Naive thymus-derived CD8-positive, alpha-beta T cell (primary cell): Measurements from ENCODE around the gene PRKAR1B. TPM values are rescaled to one million over a fixed set of nuclear protein-coding genes. Genes with fewer than 3 reads are reported as not detected.
A peak's percentile ranks its signal among the peaks of the same experiment; 100 is the strongest.

ENCODE experiments used
- ATAC-seq, 2 donors: fragments of 150-1000 bp; cut with Tn5 transposase in 1 of 2; sonication (Bioruptor Pico), chemical (Tn5 transposase) in 1 of 2; 1 replicate in 1 of 2; 2 replicates in 1 of 2; pipeline ENCODE4 v1.10.0; 2021; ENCODE audit warnings: mild to moderate bottlenecking in 2 of 2, moderate library complexity in 2 of 2
- POLR2A ChIA-PET: fragments of 350-600 bp; sonication (Branson Sonifier 250); formaldehyde crosslinking; loops from one replicate; lab custom pipeline; 2021; ENCODE audit warnings: antibody characterized with exemption; lab: Charles Lee
- DNase-seq, 10 donors: peaks; one replicate each; pipeline versions ENCODE4 v3.0.0 to v3.0.0-alpha.2; 2020 to 2022
- H3K27ac Mint-ChIP-seq, 10 donors: one replicate each; pipeline ENCODE4 v1.8.0; 2020 to 2022; ENCODE audit warnings: mild to moderate bottlenecking in 10 of 10, mixed read lengths in 10 of 10, moderate library complexity in 4 of 10, inconsistent platforms in 1 of 10
- H3K27me3 Mint-ChIP-seq, 5 donors: one replicate each; pipeline ENCODE4 v1.8.0; 2021 to 2022; ENCODE audit warnings: mixed read lengths in 5 of 5
- H3K36me3 Mint-ChIP-seq, 3 donors: one replicate each; pipeline ENCODE4 v1.8.0; 2020 to 2022; ENCODE audit warnings: mixed read lengths in 3 of 3, mild to moderate bottlenecking in 2 of 3, inconsistent platforms in 1 of 3
- H3K4me1 Mint-ChIP-seq, 4 donors: one replicate each; pipeline ENCODE4 v1.8.0; 2021 to 2022; ENCODE audit warnings: mixed read lengths in 4 of 4
- H3K4me3 Mint-ChIP-seq, 10 donors: one replicate each; pipeline ENCODE4 v1.8.0; 2020 to 2022; ENCODE audit warnings: mild to moderate bottlenecking in 10 of 10, mixed read lengths in 10 of 10, moderate library complexity in 6 of 10, inconsistent platforms in 1 of 10
- H3K9me3 Mint-ChIP-seq, 9 donors: one replicate each; pipeline ENCODE4 v1.8.0; 2020 to 2022; ENCODE audit warnings: mixed read lengths in 9 of 9, mild to moderate bottlenecking in 3 of 9, inconsistent platforms in 1 of 9, moderate library complexity in 1 of 9
- polyA plus RNA-seq, 3 donors: library from polyadenylated mRNA; unstranded; fragments of 300-500 nt; fragmentation: Illumina TruSeq; gene quantifications; one replicate each; pipeline ENCODE4 v1.2.3, GENCODE V29; 2021
- total RNA-seq, 8 experiments: library from RNA in 2 of 8; stranded (reverse) in 2 of 8; gene quantifications; one replicate each; pipeline ENCODE4 v1.2.3 and lab custom pipeline; 2021 to 2026

PRKAR1B gene
- total and polyA plus RNA-seq, 5 experiments from 2014 or later, result 14.6 to 47.3 (median 35.4) TPM

- Mint-ChIP-seq H3K4me1 (peaks cover 0 to 4% (median under 1%) of the 10 kb centered on the region in 4 donors), H3K36me3 (peaks cover 0 to 11% (median 6%) of the 10 kb centered on the region in 3 donors), H3K4me3 (no peak overlapping the region), H3K9me3 (no peaks in the 10 kb centered on the region), H3K27me3 (no peaks in the 10 kb centered on the region), H3K27ac (peak overlapping the region in 1 of 10 donors; percentile 53)
- POLR2A ChIA-PET, result no interaction called here
- no peak for DNase-seq
- no peak for ATAC-seq
These were observed 156.3 kb downstream of the PRKAR1B start for GRCh38 chr7:570801-571070.

GRCh38 chr7:569996-570800 is 156.9 kb downstream of the PRKAR1B start:
- Mint-ChIP-seq H3K4me1 (peaks cover 0 to 4% (median under 1%) of the 10 kb centered on the region in 4 donors), H3K4me3 (no peak overlapping the region), H3K27ac (peak overlapping the region in 1 of 10 donors; percentile 53), H3K9me3 (no peaks in the 10 kb centered on the region), H3K27me3 (no peaks in the 10 kb centered on the region), H3K36me3 (peaks cover 0 to 8% (median 5%) of the 10 kb centered on the region in 3 donors)
- POLR2A ChIA-PET, result no interaction called here
- DNase-seq (no peak), ATAC-seq (no peak)

GRCh38 chr7:569071-569855 is 157.8 kb downstream of the PRKAR1B start:
- H3K36me3 Mint-ChIP-seq, result peaks cover 0 to 10% (median 0%) of the 10 kb centered on the region in 3 donors
- ATAC-seq, result no peak
- no peaks in the 10 kb centered on the region for H3K9me3 Mint-ChIP-seq
- POLR2A ChIA-PET, result no interaction called here
- H3K27ac Mint-ChIP-seq, result peak overlapping the region in 1 of 10 donors; percentile 5
- no peak overlapping the region for H3K4me3 Mint-ChIP-seq
- H3K4me1 Mint-ChIP-seq, result peaks cover 0 to 4% (median under 1%) of the 10 kb centered on the region in 4 donors
- no peaks in the 10 kb centered on the region for H3K27me3 Mint-ChIP-seq
- no peak for DNase-seq

GRCh38 chr7:568031-568951 is 158.8 kb downstream of the PRKAR1B start:
- DNase-seq (no peak), ATAC-seq (no peak)
- POLR2A ChIA-PET, result interaction anchor here (0.6 kb wide), 1 partner anchor 13 kb away, joined by 5 read pairs; no protein-coding TSS in a partner anchor
- H3K4me1 Mint-ChIP-seq, result peaks cover 0 to 5% (median 1%) of the 10 kb centered on the region in 4 donors
- H3K27ac Mint-ChIP-seq, result peak overlapping the region in 1 of 10 donors; percentile 40
- no peak overlapping the region for H3K4me3 Mint-ChIP-seq
- peaks cover 0 to 10% (median 0%) of the 10 kb centered on the region in 3 donors for H3K36me3 Mint-ChIP-seq
- no peaks in the 10 kb centered on the region for H3K9me3 Mint-ChIP-seq
- no peaks in the 10 kb centered on the region for H3K27me3 Mint-ChIP-seq

GRCh38 chr7:567305-567883 is 159.7 kb downstream of the PRKAR1B start:
- no peak for ATAC-seq
- H3K9me3 Mint-ChIP-seq, result no peaks in the 10 kb centered on the region
- no peak overlapping the region for H3K27ac Mint-ChIP-seq
- H3K4me1 Mint-ChIP-seq, result peaks cover 0 to 8% (median 6%) of the 10 kb centered on the region in 4 donors
- DNase-seq, result no peak
- no peaks in the 10 kb centered on the region for H3K27me3 Mint-ChIP-seq
- no peak overlapping the region for H3K4me3 Mint-ChIP-seq
- POLR2A ChIA-PET, result interaction anchor here (0.6 kb wide), 1 partner anchor 13 kb away, joined by 5 read pairs; no protein-coding TSS in a partner anchor
- peaks cover 0 to 10% (median 0%) of the 10 kb centered on the region in 3 donors for H3K36me3 Mint-ChIP-seq

- DNase-seq (no peak), ATAC-seq (no peak)
- H3K36me3 Mint-ChIP-seq, result peaks cover 0 to 12% (median 0%) of the 10 kb centered on the region in 3 donors
- H3K4me3 Mint-ChIP-seq, result no peak overlapping the region
- peaks cover 0 to 10% (median 8%) of the 10 kb centered on the region in 4 donors for H3K4me1 Mint-ChIP-seq
- no peaks in the 10 kb centered on the region for H3K27me3 Mint-ChIP-seq
- no peaks in the 10 kb centered on the region for H3K9me3 Mint-ChIP-seq
- no peak overlapping the region for H3K27ac Mint-ChIP-seq
- POLR2A ChIA-PET, result no interaction called here
These were observed 161.0 kb downstream of the PRKAR1B start for GRCh38 chr7:566100-566499.

- H3K27ac Mint-ChIP-seq, result peak overlapping the region in 2 of 10 donors; percentile 57 to 62
- H3K4me1 Mint-ChIP-seq, result peaks cover 0 to 13% (median 10%) of the 10 kb centered on the region in 4 donors
- POLR2A ChIA-PET, result interaction anchor here (0.6 kb wide), 1 partner anchor 62 kb away, joined by 3 read pairs; no protein-coding TSS in a partner anchor
- DNase-seq (no peak), ATAC-seq (no peak)
- H3K4me3 Mint-ChIP-seq, result no peak overlapping the region
- peaks cover 0 to 13% (median 0%) of the 10 kb centered on the region in 3 donors for H3K36me3 Mint-ChIP-seq
- H3K9me3 Mint-ChIP-seq, result no peaks in the 10 kb centered on the region
- no peaks in the 10 kb centered on the region for H3K27me3 Mint-ChIP-seq
These were observed 162.8 kb downstream of the PRKAR1B start for GRCh38 chr7:564176-564865.

GRCh38 chr7:563629-564170 is 163.4 kb downstream of the PRKAR1B start:
- DNase-seq (no peak), ATAC-seq (no peak)
- Mint-ChIP-seq H3K4me3 (no peak overlapping the region), H3K4me1 (peaks cover 0 to 13% (median 10%) of the 10 kb centered on the region in 4 donors), H3K27ac (peak overlapping the region in 5 of 10 donors; percentile 47 to 65 (median 53)), H3K9me3 (no peaks in the 10 kb centered on the region), H3K27me3 (no peaks in the 10 kb centered on the region), H3K36me3 (peaks cover 0 to 9% (median 0%) of the 10 kb centered on the region in 3 donors)
- POLR2A ChIA-PET, result no interaction called here

GRCh38 chr7:562789-563628 is 164.1 kb downstream of the PRKAR1B start:
- H3K27ac Mint-ChIP-seq, result peak overlapping the region in 2 of 10 donors; percentile 41 to 51
- H3K9me3 Mint-ChIP-seq, result no peaks in the 10 kb centered on the region
- no peak for DNase-seq
- no peaks in the 10 kb centered on the region for H3K27me3 Mint-ChIP-seq
- H3K4me1 Mint-ChIP-seq, result peaks cover 0 to 13% (median 10%) of the 10 kb centered on the region in 4 donors
- H3K4me3 Mint-ChIP-seq, result no peak overlapping the region
- ATAC-seq, result no peak
- POLR2A ChIA-PET, result no interaction called here
- H3K36me3 Mint-ChIP-seq, result peaks cover 0 to 5% (median 0%) of the 10 kb centered on the region in 3 donors

GRCh38 chr7:562374-562675 is 164.8 kb downstream of the PRKAR1B start:
- Mint-ChIP-seq H3K36me3 (peaks cover 0 to 5% (median 0%) of the 10 kb centered on the region in 3 donors), H3K4me1 (peaks cover 0 to 13% (median 10%) of the 10 kb centered on the region in 4 donors), H3K9me3 (no peaks in the 10 kb centered on the region), H3K27me3 (no peaks in the 10 kb centered on the region), H3K4me3 (no peak overlapping the region), H3K27ac (peak overlapping the region in 2 of 10 donors; percentile 51 to 62)
- POLR2A ChIA-PET, result no interaction called here
- ATAC-seq, result no peak
- no peak for DNase-seq
